ENCODE data around the gene NMNAT3.

- no peak for TF ChIP-seq CTCF (IDR thresholded peaks at IDR 0.05)
- TF ChIP-seq POLR2A (IDR thresholded peaks at IDR 0.05) = no peak
- no peak for TF ChIP-seq EP300 (IDR thresholded peaks at IDR 0.05)
- no peak for TF ChIP-seq POLR2AphosphoS5 (IDR thresholded peaks at IDR 0.05)
These were observed 113.4 kb downstream of the NMNAT3 start for GRCh38 chr3:139564294-139564861.
